Body of pancreas (tissue), 4 donors: ENCODE data around the gene CHMP4A. TPM values are rescaled to one million over a fixed set of nuclear protein-coding genes. Genes with fewer than 3 reads are reported as not detected.

Experiments used
- ATAC-seq: fragments of 150-250 bp; one replicate; pipeline ENCODE4 v1.9.1; 2016
- DNase-seq, 4 donors: peaks; one replicate each; pipeline ENCODE4 v3.0.0-alpha.2; 2019
- H3K27ac ChIP-seq, 4 donors: fragments of 200-600 bp; sonication (generic); 1 replicate in 3 of 4; 2 replicates in 1 of 4; pipeline versions ENCODE4 v1.5.1 to v1.6.1; 2016 to 2019; ENCODE audit warnings: mild to moderate bottlenecking in 1 of 4, mixed read lengths in 1 of 4, moderate library complexity in 1 of 4
- H3K27me3 ChIP-seq, 2 donors: fragments of 200-600 bp; sonication (generic); one replicate each; pipeline ENCODE4 v1.6.0; 2016; ENCODE audit warnings: mild to moderate bottlenecking in 1 of 2
- H3K36me3 ChIP-seq, 2 donors: fragments of 200-600 bp; sonication (generic); replicated peaks in 1 of 2; 2 replicates each; pipeline ENCODE4 v1.5.1; 2016; ENCODE audit warnings: low read depth in 2 of 2; ENCODE audit not compliant: insufficient read depth in 1 of 2
- H3K4me1 ChIP-seq: fragments of 200-600 bp; sonication (generic); one replicate; pipeline ENCODE4 v1.6.0; 2016
- H3K4me3 ChIP-seq, 2 donors: fragments of 200-600 bp; sonication (generic); 1 replicate in 1 of 2; 2 replicates in 1 of 2; pipeline ENCODE4 v1.5.1; 2016 to 2019
- H3K9me3 ChIP-seq, 3 donors: fragments of 200-600 bp; sonication (generic); 1 replicate in 2 of 3; 2 replicates in 1 of 3; pipeline ENCODE4 v1.5.1; 2016
- CTCF ChIP-seq, 7 experiments: fragments of 450-650 bp in 4 of 7; fragments of 200-600 bp in 3 of 7; sonication (generic) in 3 of 7; IDR thresholded peaks; one replicate each; pipeline ENCODE4 v1.5.1; 2016 to 2019; ENCODE audit warnings: antibody characterized with exemption in 7 of 7
- POLR2A ChIP-seq, 3 donors: fragments of 450-650 bp; IDR thresholded peaks; one replicate each; pipeline ENCODE4 v1.6.1; 2016; ENCODE audit warnings: antibody characterized with exemption in 3 of 3, mild to moderate bottlenecking in 2 of 3
- WGBS, 2 donors: methylation state at CpG; one replicate each; pipeline ENCODE4 v1.1.5; 2017; 5-methylcytosine and 5-hydroxymethylcytosine counted together
- intact Hi-C: fragments of 100-400 bp; cut with DNase I; formaldehyde crosslinking; loops from one replicate; pipeline ENCODE4 v1.15.1; 2023
- total RNA-seq, 2 donors: library from RNA; depleted of rRNA; stranded (reverse); fragments of >200 nt; gene quantifications; one replicate each; pipeline ENCODE4 v1.1.0, GENCODE V29; 2016

Gene CHMP4A
- total RNA-seq, 2 donors from 2014 or later = 28.5 to 32.0 TPM

GRCh38 chr14:24237463-24237955 lies 24.2 kb upstream of the CHMP4A start:
- ATAC-seq (no peak), DNase-seq (no peak)
- TF ChIP-seq POLR2A (IDR thresholded peaks at IDR 0.05) = no peak
- TF ChIP-seq CTCF (IDR thresholded peaks at IDR 0.05) = no peak
- WGBS, 2 donors = 89 to 93% methylated on average over 2 of the region's 2 CpGs
- intact Hi-C loops = no loop called here
- peaks cover 55% of the 10 kb centered on the region for H3K4me1 ChIP-seq
- H3K4me3 ChIP-seq = no peak overlapping the region
- no peaks in the 10 kb centered on the region for H3K27me3 ChIP-seq
- peaks cover 6 to 27% of the 10 kb centered on the region in 2 donors for H3K36me3 ChIP-seq
- no peaks in the 10 kb centered on the region for H3K9me3 ChIP-seq
- no peak overlapping the region for H3K27ac ChIP-seq

- TF ChIP-seq CTCF (IDR thresholded peaks at IDR 0.05) (no peak), POLR2A (IDR thresholded peaks at IDR 0.05) (no peak)
- Histone ChIP-seq H3K4me3 (no peak overlapping the region), H3K9me3 (no peaks in the 10 kb centered on the region), H3K4me1 (peaks cover 55% of the 10 kb centered on the region), H3K36me3 (peaks cover 6 to 27% of the 10 kb centered on the region in 2 donors), H3K27me3 (no peaks in the 10 kb centered on the region), H3K27ac (no peak overlapping the region)
- 89 to 92% methylated on average over 3 to 6 of the region's 6 CpGs for WGBS, 2 donors
- intact Hi-C loops = no loop called here
- DNase-seq (peak in 1 of 4 donors; percentile 4), ATAC-seq (no peak)
Observed at GRCh38 chr14:24236689-24237462, 23.6 kb upstream of the CHMP4A start.

- TF ChIP-seq CTCF (IDR thresholded peaks at IDR 0.05) (no peak), POLR2A (IDR thresholded peaks at IDR 0.05) (no peak)
- DNase-seq = peak in 1 of 4 donors; percentile 3
- peaks cover 6 to 27% of the 10 kb centered on the region in 2 donors for H3K36me3 ChIP-seq
- intact Hi-C loops = no loop called here
- 81 to 84% methylated on average over 5 of the region's 5 CpGs for WGBS, 2 donors
- H3K27me3 ChIP-seq = no peaks in the 10 kb centered on the region
- H3K9me3 ChIP-seq = no peaks in the 10 kb centered on the region
- no peak overlapping the region for H3K4me3 ChIP-seq
- H3K27ac ChIP-seq = no peak overlapping the region
- H3K4me1 ChIP-seq = peaks cover 55% of the 10 kb centered on the region
- ATAC-seq = no peak
Observed at GRCh38 chr14:24235804-24236688, 22.8 kb upstream of the CHMP4A start.

GRCh38 chr14:24234095-24235005 lies 21.1 kb upstream of the CHMP4A start:
- TF ChIP-seq POLR2A (IDR thresholded peaks at IDR 0.05) (no peak), CTCF (IDR thresholded peaks at IDR 0.05) (no peak)
- Histone ChIP-seq H3K27ac (no peak overlapping the region), H3K4me1 (peaks cover 43% of the 10 kb centered on the region), H3K36me3 (peaks cover 0 to 17% of the 10 kb centered on the region in 2 donors), H3K27me3 (no peaks in the 10 kb centered on the region), H3K4me3 (no peak overlapping the region), H3K9me3 (no peaks in the 10 kb centered on the region)
- WGBS, 2 donors = 77 to 80% methylated on average over 3 of the region's 3 CpGs
- DNase-seq = no peak
- ATAC-seq = no peak
- intact Hi-C loops = no loop called here
